PC-3 (cell line): ENCODE measurements around the gene MLYCD.
"Not testable (repeated sequence)": the region's sequence is repeated elsewhere in the genome, so short reads cannot be mapped to it uniquely, and the experiment has no call there.

Experiments
- CTCF ChIP-seq: fragments of 300-600 bp; sonication (generic); conservative IDR thresholded peaks from 2 replicates; pipeline ENCODE4 v1.5.1; 2017; ENCODE audit warnings: antibody characterized with exemption, low read depth, mild to moderate bottlenecking, low read length
- EZH2 ChIP-seq: fragments of 300-600 bp; sonication (generic); IDR thresholded peaks from one replicate; pipeline ENCODE4 v1.6.1; 2017; ENCODE audit warnings: antibody characterized with exemption, mild to moderate bottlenecking, low read length; ENCODE audit not compliant: unreplicated experiment
- EZH2phosphoT487 ChIP-seq: fragments of 300-600 bp; sonication (generic); IDR thresholded peaks from 2 replicates; pipeline ENCODE4 v1.6.1; 2018; ENCODE audit warnings: mild to moderate bottlenecking, antibody characterized with exemption, low read length, borderline replicate concordance

- TF ChIP-seq CTCF, EZH2, EZH2phosphoT487: not testable (repeated sequence)
These were observed 52.0 kb downstream of the MLYCD start for GRCh38 chr16:83950862-83951399.
